ENCODE results near the gene C1orf146.
"Not testable (repeated sequence)": the region's sequence is repeated elsewhere in the genome, so short reads cannot be mapped to it uniquely, and the experiment has no call there.

C1orf146 gene

DNA sequence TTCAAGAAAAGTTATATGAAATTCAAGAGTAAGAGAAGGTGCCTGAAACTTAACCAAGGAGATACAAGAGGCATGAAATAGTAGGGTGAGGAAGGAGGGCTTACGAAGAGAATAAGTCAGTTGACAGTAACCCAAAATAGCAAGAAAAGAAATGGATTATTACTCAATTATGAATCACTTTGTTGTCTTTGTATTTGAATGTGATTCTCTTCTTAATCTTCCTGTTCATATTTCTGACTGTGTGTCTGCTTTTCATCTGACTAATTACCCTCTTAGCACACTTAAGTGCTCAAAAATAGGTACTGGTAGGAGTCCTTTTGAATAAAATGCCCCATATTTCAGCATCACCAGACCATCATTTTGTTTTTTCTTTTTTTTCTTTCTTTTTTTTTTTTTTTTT is 41.6 kb downstream of the C1orf146 start:
- TF ChIP-seq, protein P1, sequence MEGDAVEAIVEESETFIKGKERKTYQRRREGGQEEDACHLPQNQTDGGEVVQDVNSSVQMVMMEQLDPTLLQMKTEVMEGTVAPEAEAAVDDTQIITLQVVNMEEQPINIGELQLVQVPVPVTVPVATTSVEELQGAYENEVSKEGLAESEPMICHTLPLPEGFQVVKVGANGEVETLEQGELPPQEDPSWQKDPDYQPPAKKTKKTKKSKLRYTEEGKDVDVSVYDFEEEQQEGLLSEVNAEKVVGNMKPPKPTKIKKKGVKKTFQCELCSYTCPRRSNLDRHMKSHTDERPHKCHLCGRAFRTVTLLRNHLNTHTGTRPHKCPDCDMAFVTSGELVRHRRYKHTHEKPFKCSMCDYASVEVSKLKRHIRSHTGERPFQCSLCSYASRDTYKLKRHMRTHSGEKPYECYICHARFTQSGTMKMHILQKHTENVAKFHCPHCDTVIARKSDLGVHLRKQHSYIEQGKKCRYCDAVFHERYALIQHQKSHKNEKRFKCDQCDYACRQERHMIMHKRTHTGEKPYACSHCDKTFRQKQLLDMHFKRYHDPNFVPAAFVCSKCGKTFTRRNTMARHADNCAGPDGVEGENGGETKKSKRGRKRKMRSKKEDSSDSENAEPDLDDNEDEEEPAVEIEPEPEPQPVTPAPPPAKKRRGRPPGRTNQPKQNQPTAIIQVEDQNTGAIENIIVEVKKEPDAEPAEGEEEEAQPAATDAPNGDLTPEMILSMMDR (IDR thresholded peaks at IDR 0.05; ENCODE audit: control insufficient read depth, insufficient read depth, low read depth, low read length, missing control alignments), result no peak
- H3K4me3 ChIP-seq (ENCODE audit: control insufficient read depth, low read depth, low read length), result no peak overlapping the region
- DNase-seq (ENCODE audit: low read depth), result no peak

DNA sequence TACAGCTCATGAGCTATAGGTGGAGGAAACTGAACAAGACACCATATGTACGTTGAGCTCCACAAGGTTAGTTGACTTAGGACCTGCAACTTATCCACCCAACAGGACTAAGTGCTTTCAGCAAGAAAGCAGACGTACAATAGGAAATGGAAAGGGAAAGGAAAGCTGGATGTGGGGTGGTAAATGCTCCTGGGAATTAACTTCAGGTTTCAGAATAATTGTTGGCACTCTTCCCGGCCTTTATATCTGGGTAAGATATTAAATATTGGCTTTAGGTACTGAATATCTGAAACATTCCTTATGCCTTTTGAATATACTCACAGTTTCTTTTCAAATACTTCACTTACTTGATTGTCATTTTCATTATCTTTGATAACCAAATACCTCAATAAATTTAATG is 44.8 kb downstream of the C1orf146 start:
- no peak overlapping the region for H3K4me3 ChIP-seq (ENCODE audit: control insufficient read depth, low read depth, low read length)
- TF ChIP-seq, protein P1 (IDR thresholded peaks at IDR 0.05; ENCODE audit: control insufficient read depth, insufficient read depth, low read depth, low read length, missing control alignments), result no peak
- no peak for DNase-seq (ENCODE audit: low read depth)

DNA sequence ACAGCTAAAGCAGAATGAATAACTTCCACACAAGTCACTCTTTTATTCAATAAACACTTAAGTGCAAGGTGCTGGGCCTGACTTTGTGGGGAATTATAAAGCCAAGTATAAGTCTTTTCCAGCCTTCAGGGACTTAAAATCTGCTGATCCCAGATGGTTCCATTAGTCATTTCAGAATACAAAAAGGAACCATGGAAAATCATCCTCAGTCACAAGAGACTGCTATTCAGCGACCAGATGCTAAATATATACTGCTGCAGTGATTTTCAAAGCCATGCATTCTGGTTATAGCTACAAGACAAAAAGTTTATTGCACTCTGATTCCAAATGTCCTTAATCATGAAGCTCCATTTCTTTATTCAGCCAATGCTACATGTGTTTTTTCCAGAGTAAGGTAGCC is 55.3 kb downstream of the C1orf146 start:
- no peak overlapping the region for H3K4me3 ChIP-seq (ENCODE audit: control insufficient read depth, low read depth, low read length)
- no peak for DNase-seq (ENCODE audit: low read depth)
- TF ChIP-seq, protein P1 (IDR thresholded peaks at IDR 0.05; ENCODE audit: control insufficient read depth, insufficient read depth, low read depth, low read length, missing control alignments), result no peak

DNA sequence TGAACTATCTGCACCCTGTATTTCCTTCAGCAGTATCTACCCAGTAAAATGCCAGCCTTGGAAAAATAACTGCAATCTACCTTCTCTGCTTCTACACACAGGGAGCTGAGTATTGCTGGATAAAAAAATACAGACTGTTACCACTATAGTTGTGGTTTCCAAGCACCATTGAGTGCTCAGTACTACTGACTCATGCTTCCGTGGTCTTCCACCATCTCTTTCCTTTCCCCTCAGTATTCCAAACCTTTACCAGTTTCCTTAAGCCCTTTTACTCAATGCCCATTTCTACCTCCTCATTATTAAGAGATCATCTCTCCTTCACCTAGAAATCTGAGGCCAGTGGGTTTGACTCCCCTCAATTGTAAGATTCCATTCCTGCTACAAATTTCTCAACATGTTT is 57.2 kb downstream of the C1orf146 start:
- TF ChIP-seq, protein P1 (IDR thresholded peaks at IDR 0.05; ENCODE audit: control insufficient read depth, insufficient read depth, low read depth, low read length, missing control alignments), result no peak
- no peak overlapping the region for H3K4me3 ChIP-seq (ENCODE audit: control insufficient read depth, low read depth, low read length)
- DNase-seq (ENCODE audit: low read depth), result no peak

DNA sequence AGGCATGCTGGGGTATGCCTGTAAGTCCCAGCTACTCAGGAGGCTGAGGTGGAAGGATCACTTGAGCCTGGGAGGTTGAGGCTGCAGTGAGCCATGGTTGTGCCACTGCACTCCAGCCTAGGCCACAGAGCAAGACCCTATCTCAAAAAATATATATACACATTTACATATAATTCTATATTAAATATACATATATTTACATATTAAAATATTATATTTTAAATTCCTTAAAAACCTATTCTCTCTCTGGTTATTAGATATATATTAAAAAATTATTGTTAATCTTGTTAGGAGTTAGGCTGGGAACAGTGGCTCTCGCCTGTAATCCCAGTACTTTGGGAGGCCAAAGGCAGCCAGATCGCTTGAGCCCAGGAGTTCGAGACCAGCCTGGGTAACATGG is 58.4 kb downstream of the C1orf146 start:
- no peak for DNase-seq (ENCODE audit: low read depth)
- H3K4me3 ChIP-seq (ENCODE audit: control insufficient read depth, low read depth, low read length), result no peak overlapping the region
- TF ChIP-seq, protein P1 (IDR thresholded peaks at IDR 0.05; ENCODE audit: control insufficient read depth, insufficient read depth, low read depth, low read length, missing control alignments), result no peak

DNA sequence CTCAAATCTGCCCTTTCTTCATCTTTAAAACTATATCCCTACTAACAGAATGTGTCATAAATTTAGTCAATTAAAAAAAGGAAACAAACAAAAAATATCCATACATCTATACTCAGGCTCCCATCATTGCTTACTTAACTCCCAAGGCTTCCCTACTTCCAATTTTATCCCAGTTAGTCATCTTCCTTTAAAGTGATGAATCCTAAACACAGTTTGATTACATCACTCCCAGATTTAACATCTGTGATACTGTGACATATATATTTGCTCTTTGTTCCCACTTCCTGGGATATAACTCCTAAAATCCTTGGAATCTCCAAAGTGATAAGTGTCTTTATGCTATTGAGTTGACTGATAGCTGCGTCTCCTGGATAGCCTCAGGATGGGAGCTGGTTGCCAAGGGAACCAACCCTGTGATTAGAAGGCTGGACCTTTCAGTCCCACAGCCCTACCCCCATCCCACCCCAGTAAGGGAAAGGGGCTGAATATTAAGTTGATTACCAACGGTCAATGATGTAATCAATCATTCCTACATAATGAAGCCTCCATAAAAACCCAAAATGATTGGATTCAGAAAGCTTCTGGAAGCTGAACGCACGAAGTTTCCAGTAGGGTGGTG is 59.5 kb downstream of the C1orf146 start:
- H3K4me3 ChIP-seq (ENCODE audit: control insufficient read depth, low read depth, low read length), result no peak overlapping the region
- DNase-seq (ENCODE audit: low read depth), result no peak
- TF ChIP-seq, protein P1 (IDR thresholded peaks at IDR 0.05; ENCODE audit: control insufficient read depth, insufficient read depth, low read depth, low read length, missing control alignments), result no peak

DNA sequence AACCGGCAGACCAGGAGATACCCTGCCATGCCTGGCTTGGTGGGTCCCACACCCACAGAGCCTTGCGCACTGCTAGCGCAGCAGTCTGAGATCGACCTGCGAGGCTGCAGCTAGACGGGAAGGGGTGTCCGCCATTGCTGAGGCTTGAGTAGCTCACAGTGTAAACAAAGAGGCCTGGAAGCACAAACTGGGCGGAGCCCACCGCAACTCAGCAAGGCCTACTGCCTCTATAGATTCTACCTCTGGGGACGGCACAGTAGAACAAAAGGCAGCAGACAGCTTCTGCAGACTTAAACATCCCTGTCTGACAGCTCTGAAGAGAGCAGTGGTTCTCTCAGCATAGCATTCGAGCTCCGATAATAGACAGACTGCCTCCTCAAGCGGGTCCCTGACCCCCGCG is 62.1 kb downstream of the C1orf146 start:
- H3K4me3 ChIP-seq (ENCODE audit: control insufficient read depth, low read depth, low read length); DNase-seq (ENCODE audit: low read depth): not testable (repeated sequence)

DNA sequence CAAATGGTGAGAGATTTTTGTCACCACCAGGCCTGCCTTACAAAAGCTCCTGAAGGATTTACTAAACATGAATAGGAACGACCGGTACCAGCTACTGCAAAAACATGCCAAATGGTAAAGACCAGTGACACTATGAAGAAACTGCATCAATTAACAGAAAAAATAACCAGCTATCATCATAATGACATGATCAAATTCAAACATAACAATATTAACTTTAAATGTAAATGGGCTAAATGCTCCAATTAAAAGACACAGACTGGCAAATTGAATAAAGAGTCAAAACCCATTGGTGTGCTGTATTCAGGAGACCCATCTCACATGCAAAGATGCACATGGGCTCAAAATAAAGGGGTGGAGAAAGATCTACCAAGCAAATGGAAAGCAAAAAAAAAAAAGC is 63.7 kb downstream of the C1orf146 start:
- not testable (repeated sequence) for H3K4me3 ChIP-seq (ENCODE audit: control insufficient read depth, low read depth, low read length); DNase-seq (ENCODE audit: low read depth)

All from AG09309 (cell line).